Activated T-cell treated with anti-CD3 and anti-CD28 coated beads for 48 hours (primary cell): Measurements from ENCODE around the gene OLFML1.
A peak's percentile ranks its signal among the peaks of the same experiment; 100 is the strongest.
"Not testable (repeated sequence)": the region's sequence is repeated elsewhere in the genome, so short reads cannot be mapped to it uniquely, and the experiment has no call there.

Source experiments
- DNase-seq: peaks from one replicate; pipeline ENCODE4 v3.0.0-alpha.2; 2020; ENCODE audit warnings: low read depth

The OLFML1 gene

DNA sequence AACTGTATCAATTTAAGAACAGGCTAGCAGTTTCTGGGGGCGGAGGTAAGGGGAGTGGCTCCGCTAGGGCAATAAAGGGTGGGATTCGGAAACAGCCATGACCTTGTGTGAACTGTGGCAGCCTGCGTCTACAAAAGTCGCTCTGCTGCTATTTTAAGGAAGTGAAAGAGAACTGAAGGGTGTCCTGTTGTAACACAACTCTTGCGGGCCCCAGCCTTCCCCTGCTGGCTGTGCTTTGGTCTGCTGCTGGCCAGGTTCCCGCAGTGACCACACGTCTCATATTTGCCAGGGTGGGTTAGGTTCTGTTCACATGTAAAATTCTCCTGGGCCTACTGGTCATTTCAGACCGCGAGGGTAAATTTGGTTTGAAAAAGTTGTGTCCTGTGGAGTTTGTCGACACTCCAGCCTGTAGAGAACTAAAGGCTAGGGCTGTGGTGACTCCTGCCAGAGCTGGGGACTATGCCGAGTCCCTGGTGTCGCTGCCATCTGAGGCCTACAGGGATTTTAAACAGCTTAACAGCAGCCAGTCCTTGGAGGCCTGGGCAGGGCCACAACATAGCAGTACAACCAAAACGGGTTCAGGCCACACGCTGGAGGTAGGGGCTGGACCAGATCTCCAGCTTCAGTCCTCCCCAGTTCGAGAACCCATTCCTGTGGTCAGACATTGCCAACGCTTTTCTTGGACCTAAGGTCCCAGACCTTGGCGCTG, 27.4 kb downstream of the OLFML1 start:
- DNase-seq = no peak

DNA sequence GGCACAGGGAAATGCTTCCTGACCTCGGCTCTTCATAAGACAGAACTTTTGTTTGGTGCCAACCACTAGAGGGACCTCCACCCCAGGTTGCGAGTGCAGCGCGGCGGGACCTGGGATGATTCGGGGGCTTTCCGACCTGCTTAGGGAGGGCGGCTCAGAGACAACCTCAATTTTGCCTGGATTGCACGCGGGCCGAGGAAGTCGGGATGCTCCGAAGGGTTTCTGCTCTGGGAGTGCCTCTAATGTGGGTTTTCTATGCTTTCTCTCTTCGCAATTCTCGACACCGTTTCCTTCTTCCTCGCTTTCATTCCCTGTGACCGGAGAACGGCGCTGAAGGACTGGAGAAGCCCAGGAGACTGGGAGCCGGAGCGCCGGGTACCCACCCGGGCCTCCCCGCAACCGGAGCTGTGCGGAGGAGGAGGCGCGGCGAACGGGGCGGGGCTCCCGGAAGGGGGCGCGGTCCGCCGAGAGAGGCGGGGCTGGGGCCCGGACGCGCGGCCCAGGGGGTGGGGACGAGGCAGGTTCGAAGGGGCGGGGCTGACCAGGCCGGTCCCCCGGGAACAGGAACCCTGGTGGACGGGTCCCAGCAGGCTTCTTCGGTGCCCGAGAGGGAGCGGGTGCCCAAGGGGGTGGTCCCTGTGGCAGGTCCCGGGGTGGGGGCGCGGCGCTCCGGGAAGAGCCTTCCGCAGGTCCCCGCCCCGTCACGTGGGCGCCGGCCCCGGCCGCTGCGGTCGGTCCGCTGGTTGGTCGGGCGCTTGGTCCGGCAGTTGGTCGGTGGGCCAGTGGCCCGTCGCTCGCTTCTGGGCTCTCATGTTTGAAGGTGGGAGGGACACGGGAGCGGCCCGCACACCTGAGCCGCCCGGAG, 28.2 kb downstream of the OLFML1 start, which contains the start of gene PPFIBP2:
TSS of gene PPFIBP2 (plus strand) at position 766 of the 865 bp plus-strand sequence. CDS start 35,477 bp downstream, outside the sequence.
- DNase-seq = peak; percentile 84

DNA sequence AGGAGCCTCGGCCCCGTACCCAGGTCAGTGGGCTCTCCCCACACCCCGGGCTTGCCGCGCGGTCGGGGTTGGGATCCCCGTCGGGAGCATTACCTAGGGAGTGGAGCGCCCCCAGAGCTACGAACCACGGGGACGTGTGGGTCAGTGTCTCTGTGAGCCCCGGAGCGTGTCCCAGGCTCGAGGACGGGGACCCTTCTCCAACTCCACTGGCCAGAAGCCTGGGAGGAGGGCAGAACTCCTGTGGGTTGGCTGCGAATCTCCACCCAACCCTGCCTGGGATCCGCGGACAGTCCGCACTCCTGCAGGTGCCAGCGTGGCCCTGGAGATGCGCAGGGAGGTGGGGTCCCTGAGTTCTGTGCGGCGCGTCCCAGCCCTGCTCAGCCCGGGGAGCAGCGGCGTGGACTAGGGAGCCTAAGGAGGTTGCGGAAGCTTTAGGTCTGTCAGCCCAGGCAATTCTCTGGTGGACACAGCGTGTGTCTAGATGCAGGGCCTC, 28.8 kb downstream of the OLFML1 start:
- no peak for DNase-seq

DNA sequence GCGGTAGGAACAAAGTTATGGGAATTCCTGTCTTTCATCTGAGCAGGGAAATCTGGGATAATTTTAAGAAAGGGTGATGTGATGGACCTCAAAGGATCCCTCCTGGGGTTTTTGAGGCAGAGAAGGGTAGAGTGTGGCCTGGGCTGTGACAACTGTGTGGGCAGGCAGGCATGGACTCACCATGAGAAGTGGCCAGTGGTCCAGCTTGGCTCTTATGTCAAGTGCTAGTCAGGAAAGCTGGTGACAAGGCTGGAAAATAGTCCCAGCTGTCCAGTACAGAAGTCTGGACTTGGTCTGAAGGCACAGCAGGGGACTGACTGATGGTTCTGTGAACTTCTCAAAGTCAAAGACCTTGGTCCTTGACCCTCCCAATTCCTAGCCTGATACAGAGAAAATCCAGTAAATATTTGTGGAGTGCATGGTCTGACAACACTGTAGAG, 30.2 kb downstream of the OLFML1 start:
- no peak for DNase-seq

DNA sequence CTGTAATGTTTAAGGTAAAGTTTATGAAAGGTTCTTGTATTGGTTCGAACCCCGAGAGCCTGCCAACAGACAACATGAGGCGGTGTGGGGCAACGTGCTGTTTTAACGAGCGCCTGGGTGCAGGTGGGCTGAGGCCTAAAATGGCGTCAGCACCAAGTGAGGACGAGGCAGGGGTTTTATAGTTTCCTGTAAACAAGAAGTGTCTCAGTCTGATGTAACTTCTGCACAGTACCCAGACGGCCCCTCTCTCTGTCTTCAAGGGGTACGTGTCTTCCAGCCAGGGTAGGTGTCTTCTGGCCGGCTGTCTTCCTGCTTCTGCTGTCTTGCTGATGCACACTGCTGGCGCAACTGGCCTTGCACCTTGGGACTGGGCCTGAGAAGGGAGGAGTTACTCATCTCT, 31.2 kb downstream of the OLFML1 start:
- DNase-seq = no peak

DNA sequence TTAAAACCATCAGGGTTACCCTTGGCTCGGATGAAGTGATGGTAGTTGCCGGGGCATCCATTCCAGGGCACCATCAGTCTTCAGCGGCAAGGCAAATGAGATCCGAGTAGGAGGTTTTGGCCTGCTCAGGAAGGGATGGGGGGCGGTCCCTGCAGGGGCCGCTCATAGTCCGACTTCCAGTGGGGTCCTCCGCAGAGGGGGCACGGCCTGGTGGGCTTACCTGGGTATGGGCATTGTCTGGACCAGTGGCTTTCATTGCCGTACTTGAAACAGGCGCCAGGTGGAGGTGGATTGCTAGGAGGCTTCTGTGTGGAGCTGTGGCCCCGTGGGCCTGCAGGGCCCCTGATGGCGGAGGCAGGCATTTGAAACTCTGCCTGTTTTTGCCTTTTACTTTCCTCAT, 32.4 kb downstream of the OLFML1 start:
- DNase-seq = not testable (repeated sequence)

DNA sequence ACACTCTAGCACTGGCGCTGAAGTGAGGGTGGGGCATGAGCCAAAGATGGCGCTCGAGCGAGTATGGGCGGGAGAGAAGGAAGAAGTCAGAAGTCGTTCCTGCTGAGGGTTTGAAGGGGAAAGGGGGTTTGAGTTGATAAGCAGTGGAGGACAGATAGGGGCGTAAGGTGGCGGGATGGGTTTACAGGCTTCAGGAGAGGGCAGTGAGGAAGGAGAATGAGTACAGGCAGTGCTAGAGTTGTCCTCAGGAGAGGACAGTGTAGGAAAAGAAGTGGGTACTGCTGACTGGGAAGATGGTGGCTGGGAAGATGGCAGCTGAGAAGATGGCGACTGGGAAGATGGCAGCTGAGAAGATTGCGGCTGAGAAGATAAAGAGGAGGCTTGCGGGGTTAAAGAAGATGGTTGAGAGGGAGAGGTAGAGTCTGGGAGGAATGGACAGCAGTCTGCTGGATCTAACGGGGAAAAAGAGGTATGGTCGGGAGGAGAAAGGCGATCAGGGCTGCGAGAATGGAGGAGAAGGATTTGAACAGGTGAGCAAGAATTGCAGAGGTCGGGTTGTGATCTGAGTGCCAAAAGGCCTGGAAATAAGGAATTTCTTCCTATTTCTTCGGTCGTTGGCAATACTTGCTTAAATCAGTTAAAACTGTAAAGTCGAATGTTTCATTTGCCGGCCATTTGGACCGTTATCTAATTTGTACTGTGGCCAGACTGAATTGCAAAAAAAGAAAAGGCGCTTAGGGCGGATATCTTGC, 33.7 kb downstream of the OLFML1 start:
- DNase-seq = no peak

DNA sequence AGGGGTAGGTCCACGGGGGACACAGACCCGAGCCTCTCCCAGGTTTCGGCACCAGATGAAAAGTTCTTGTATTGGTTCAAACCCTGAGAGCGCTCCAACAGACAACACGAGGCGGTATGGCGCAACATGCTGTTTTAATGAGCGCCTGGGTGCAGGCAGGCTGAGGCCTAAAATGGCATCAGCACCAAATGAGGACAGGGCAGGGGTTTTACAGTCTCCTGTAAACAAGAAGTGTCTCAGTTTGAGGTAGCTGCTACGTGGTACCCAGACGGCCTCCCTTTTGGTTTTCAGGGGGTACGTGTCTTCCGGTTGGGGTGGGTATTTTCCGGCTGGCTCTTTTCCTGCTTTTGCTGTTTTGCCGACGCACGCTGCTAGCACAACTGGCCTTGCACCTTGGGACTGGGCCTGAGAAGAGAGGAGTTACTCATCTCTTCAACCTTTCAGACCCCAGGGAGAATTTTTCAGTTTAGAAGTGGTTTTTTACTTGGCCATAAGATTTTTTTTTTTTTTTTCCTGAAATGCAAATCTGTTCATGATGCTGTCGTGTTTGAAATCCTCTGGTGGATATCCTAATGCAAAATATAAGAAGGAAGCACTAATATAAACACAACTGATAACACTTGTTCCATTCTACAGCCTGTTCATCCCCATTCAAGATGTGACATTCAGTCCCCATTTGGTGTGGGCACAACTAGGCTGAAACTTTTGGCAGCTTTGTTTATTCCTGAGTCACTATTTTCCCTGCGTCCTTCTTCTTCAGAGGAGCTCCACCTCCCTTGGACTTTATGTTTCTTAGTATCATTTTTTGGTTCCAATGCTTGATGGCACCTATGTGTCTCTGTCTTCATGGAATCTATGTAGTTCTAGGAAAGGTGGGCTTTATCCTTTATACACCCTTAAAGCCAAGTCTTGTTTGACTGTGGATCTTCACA, 35.0 kb downstream of the OLFML1 start:
- DNase-seq = no peak

DNA sequence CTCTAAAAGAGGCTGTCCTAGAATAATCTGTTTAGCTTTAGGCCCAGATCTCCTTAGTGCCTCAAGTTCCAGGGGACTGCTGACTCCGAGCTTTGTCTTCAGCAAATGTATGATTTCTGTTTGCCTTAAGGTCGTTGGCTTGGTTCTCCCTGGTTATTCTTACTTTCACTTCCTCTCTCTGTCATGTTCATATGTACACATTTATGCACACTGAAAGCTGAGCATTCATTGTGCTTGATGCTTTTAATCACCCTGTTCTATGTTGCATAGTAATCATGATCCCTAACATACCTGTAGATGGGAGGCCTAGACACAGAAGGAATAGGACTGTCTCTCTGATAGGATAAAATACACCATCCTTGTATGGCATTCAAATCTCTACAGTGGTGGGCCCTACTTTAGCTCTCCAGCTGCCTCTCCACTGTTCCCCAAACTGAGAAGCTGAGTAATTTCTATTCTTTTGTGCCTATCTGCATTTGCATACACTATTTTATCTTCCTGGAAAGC, 35.7 kb downstream of the OLFML1 start:
- DNase-seq = no peak

DNA sequence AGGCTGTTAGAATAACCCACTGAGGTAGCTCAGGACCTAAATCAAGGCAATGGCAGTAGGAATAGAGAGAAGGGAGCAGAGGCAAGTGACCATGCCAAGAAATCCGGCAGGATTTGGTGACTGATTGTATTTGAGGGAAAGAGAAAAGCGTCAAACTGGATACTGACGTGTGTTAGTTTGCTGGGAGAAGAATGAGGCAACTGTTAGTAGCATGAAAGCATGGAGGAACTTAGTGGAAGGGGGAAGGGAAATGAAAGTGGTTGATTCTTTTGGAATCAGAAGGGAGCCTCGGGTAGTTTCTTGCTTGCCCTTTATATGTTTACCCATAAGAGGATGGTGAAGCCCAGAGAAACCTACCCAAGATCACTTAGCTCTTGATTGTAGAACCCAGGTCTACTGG, 36.8 kb downstream of the OLFML1 start:
- DNase-seq = no peak

DNA sequence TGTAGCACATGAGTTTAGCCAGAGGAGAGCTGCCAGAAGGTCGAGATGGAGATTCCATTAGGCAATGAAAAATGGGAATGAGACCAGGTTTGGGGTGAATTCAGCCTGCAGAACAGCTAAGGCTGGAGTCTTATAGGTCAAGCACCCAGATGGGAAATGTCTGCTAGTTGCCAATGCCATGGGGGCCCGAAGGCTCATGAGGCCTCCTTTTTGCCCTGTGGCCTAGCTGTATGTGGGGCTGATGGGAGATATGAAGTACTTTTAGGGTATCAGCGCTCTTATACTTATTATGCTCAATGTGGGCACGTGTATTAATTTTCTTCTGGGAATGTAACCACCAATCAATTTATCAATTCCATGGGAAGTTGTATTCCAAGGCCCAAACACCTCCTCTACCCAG, 37.2 kb downstream of the OLFML1 start:
- DNase-seq = no peak

DNA sequence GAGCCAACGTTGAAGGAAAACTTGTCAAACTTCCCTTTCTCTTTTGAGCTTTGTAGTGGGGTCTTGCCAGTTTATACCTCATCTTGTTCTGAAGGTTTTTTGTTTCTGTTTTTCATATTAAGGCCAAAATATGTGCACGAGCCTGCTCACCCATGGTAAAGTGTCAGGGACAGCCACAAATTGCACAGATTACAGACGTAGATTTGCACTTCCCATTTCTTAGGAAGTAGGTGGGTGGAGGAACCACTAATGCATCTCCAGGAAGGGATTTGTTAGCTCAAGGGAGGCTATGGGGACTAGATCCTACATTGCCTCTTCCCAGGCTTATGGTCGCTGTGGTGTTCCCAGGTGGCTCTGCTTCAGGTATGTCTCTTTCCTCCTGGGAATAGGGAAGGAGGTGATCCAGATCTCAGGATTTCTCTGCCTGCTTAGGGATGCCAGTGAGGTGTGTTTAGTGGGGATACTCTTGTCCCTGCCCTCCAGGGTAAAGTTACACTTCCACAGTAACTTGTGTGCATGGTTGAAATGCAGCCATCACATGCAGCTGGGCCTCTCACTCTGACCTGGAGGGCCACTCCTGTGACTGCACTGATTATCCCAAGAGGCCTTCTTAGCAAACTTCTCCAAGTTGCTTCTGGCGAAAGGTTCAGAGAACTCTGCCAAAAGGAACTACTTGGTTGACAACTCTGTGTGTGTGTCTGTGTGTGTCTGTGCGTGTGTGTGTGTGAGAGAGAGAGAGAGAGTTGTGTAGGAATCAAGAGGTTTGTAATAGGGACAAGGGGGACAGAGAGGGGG, 38.3 kb downstream of the OLFML1 start:
- DNase-seq = no peak

DNA sequence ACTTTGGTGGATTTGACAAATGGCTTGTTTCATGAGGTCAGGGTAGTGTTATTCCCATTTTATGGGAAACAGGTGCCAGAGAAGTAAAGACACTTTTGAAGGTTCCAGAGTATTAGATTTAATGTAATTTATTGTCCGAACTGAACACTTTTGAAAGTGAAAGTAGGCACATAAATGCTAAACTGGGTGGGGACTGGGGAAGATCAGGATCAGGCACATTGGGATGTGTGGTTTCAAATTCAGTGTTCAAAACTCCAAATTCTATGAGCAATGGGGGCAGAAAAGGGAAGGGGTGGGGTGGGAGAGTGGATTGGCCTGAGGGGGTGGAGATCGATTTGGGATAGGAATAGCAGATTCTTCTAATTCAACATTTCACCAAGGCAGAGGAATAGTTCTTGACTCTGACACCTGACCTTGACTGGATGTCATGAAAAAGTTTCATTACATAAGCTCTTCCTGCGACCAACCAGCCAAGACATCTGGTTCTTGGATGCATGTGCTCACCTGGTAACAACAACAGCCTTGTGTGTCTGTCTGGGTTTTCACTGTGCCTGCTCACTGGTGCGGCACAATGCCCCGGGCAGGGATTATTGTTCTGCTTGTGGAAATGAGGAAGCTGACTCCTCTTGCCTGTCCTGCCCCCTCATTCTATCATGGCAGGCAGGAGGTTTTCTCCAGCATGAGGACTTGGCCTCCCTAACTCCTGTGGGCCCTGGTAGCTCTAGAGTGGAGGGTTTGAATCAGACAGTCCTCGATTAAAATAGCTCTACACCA, 39.3 kb downstream of the OLFML1 start:
- no peak for DNase-seq

DNA sequence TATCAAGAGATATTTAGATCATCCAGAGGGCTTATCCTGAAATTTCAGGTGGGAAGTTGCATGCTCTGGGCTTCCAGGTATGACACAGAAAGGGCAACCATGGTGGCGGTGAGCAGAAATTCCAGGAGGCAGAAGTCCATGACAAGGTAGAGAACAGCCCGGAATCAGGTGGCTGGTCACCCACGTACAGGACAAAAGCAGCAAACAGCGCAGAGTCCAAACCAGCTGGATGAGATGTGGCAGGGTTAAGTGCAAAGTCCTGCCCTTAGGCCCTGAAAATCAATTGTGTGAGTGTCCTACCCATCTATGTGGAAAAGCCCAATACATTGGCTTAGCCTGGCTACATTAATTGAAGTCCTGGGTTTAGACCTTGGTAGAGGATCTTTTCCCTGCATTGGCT, 40.1 kb downstream of the OLFML1 start:
- DNase-seq = no peak

DNA sequence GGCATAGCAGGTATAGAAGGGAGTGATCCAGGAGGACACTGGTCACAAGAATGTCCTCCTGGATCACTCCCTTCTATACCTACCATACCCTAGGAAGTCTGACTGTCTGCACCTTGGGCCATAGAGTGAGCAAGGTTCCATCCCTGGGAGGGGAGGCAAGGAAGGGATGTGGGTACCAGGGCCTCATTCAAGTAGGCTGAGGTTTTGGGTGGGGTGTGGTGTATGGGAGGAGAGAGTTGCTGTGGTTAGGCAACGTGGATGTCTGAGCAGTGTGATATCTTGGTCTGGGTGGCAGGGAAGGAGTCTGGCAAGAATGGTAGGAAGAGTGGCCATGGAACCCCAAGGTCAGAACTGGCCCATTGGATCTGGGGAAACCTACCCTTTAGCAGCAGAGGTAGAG, 41.7 kb downstream of the OLFML1 start:
- DNase-seq = no peak

DNA sequence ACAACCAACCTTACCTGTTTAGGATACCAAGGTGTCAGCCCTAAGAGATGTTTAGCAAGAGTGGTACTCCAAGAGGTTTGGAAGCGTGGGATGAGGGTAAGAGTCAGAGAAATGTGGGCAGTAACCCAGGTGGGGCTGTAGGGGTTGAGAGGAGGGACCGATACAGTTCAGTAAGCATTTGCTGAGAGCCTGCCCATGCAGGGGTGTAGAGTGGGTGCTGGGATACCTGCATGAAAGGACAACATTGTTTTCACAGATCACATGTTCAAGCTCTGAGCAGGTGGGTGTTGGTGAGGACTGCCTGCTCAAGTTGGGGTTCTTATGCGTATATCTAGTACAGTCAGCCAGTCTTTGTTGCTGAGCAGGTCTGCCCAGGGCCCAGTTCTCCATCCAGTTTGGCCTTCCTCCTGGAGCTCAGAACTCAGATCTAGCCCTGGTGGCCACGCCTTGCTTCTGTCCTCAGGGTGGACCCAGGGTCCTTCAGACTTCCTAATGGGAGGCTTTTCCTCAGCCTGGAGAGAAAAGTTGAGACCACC, 43.3 kb downstream of the OLFML1 start:
- no peak for DNase-seq

DNA sequence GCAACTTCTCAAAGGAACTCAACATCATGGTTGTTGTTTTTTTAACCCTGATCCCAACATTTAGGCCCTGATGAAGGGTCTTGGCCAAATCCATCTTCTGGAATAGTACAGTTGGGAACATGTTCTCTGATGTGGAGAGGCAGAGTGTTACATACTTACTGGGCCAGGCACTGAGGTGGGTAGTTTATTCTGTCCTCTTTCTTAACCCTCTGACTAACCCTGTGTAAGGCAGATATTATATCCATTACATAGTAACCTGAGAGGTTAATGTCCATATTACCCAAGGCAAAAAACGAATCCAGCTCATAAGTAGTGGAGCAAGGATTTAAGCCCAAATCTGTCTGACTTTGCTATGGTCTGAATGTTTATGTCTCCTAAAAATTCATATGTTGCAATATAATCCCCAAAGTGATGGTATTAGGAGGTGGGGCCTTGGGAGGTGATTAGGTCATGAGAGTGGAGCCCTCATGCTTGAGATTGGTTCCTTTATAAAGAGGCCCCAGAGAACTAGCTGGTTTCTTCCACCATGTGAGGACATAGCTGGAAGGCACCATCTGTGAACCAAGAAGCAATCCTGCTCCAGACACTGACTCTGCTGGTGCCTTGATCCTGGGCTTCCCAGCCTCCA, 44.8 kb downstream of the OLFML1 start:
- DNase-seq = no peak

DNA sequence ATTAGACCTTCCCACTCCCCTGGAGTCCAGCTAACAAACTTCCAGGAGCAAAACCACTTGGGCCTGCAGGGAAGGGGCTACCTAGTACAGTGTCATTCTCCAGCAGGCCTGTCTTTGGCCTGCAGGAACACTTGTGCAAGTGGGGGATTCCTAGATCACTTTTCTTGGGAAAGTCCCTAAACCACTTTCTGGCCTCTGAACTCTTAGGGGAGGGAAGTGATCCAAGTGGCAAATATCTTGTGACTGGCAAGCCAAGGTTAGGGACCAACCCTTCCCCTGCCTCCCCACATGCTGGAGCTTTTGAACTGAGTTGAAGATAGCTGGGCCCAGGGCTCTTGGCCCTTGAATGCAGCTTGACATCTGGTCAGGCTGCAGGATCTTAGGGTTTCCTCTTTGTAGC, 45.7 kb downstream of the OLFML1 start:
- no peak for DNase-seq
